ENCODE results near the gene MEGF11. TPM values are rescaled to one million over a fixed set of nuclear protein-coding genes. Genes with fewer than 3 reads are reported as not detected.

Gene MEGF11
- total RNA-seq, 1 donor from 2014 or later, result not detected

- TF ChIP-seq CTCF (IDR thresholded peaks at IDR 0.05; ENCODE audit: insufficient read depth, low read length, severe bottlenecking), result no peak
- H3K4me3 ChIP-seq (ENCODE audit: low read depth, low read length), result no peak overlapping the region
- no peaks in the 10 kb centered on the region for H3K36me3 ChIP-seq (ENCODE audit: control insufficient read depth, insufficient read depth, low read length)
- FAIRE-seq (no peak), DNase-seq (ENCODE audit: low read depth) (no peak)
- peaks cover 2% of the 10 kb centered on the region for H3K27me3 ChIP-seq (ENCODE audit: control insufficient read depth, insufficient read depth, low read length)
These were observed 236.6 kb downstream of the MEGF11 start for GRCh38 chr15:66017000-66017399.

- Histone ChIP-seq H3K27me3 (ENCODE audit: control insufficient read depth, insufficient read depth, low read length) (no peaks in the 10 kb centered on the region), H3K36me3 (ENCODE audit: control insufficient read depth, insufficient read depth, low read length) (no peaks in the 10 kb centered on the region), H3K4me3 (ENCODE audit: low read depth, low read length) (no peak overlapping the region)
- FAIRE-seq (no peak), DNase-seq (ENCODE audit: low read depth) (no peak)
- TF ChIP-seq CTCF (IDR thresholded peaks at IDR 0.05; ENCODE audit: insufficient read depth, low read length, severe bottlenecking), result no peak
These were observed 237.4 kb downstream of the MEGF11 start for GRCh38 chr15:66016199-66016598.

GRCh38 chr15:66014635-66015182, 238.8 kb downstream of the MEGF11 start:
- DNase-seq (ENCODE audit: low read depth) (peak; percentile 36), FAIRE-seq (peak; percentile 7)
- TF ChIP-seq CTCF (IDR thresholded peaks at IDR 0.05; ENCODE audit: insufficient read depth, low read length, severe bottlenecking), result no peak
- H3K4me3 ChIP-seq (ENCODE audit: low read depth, low read length), result no peak overlapping the region
- H3K36me3 ChIP-seq (ENCODE audit: control insufficient read depth, insufficient read depth, low read length), result no peaks in the 10 kb centered on the region
- H3K27me3 ChIP-seq (ENCODE audit: control insufficient read depth, insufficient read depth, low read length), result no peaks in the 10 kb centered on the region

GRCh38 chr15:66014022-66014421, 239.5 kb downstream of the MEGF11 start:
- Histone ChIP-seq H3K4me3 (ENCODE audit: low read depth, low read length) (no peak overlapping the region), H3K36me3 (ENCODE audit: control insufficient read depth, insufficient read depth, low read length) (no peaks in the 10 kb centered on the region), H3K27me3 (ENCODE audit: control insufficient read depth, insufficient read depth, low read length) (no peaks in the 10 kb centered on the region)
- DNase-seq (ENCODE audit: low read depth), result no peak
- FAIRE-seq, result no peak
- no peak for TF ChIP-seq CTCF (IDR thresholded peaks at IDR 0.05; ENCODE audit: insufficient read depth, low read length, severe bottlenecking)

- FAIRE-seq (no peak), DNase-seq (ENCODE audit: low read depth) (peak; percentile 67)
- no peak for TF ChIP-seq CTCF (IDR thresholded peaks at IDR 0.05; ENCODE audit: insufficient read depth, low read length, severe bottlenecking)
These were observed 244.5 kb downstream of the MEGF11 start for GRCh38 chr15:66008940-66009562.

More at GRCh38 chr15:66008940-66009562, 244.5 kb downstream of the MEGF11 start:
- Histone ChIP-seq H3K36me3 (ENCODE audit: control insufficient read depth, insufficient read depth, low read length) (no peaks in the 10 kb centered on the region), H3K4me3 (ENCODE audit: low read depth, low read length) (no peak overlapping the region), H3K27me3 (ENCODE audit: control insufficient read depth, insufficient read depth, low read length) (no peaks in the 10 kb centered on the region)
